NCI-H1436 treated with DMSO at 0.1 percent for 48 hours (cell line): ENCODE measurements around the gene FCGR3A.
"Not testable (repeated sequence)": the region's sequence is repeated elsewhere in the genome, so short reads cannot be mapped to it uniquely, and the experiment has no call there.

ENCODE experiments used
- DNase-seq: peaks from one replicate; lab custom pipeline; 2025; lab: John Stamatoyannopoulos, UW

The FCGR3A gene

DNA sequence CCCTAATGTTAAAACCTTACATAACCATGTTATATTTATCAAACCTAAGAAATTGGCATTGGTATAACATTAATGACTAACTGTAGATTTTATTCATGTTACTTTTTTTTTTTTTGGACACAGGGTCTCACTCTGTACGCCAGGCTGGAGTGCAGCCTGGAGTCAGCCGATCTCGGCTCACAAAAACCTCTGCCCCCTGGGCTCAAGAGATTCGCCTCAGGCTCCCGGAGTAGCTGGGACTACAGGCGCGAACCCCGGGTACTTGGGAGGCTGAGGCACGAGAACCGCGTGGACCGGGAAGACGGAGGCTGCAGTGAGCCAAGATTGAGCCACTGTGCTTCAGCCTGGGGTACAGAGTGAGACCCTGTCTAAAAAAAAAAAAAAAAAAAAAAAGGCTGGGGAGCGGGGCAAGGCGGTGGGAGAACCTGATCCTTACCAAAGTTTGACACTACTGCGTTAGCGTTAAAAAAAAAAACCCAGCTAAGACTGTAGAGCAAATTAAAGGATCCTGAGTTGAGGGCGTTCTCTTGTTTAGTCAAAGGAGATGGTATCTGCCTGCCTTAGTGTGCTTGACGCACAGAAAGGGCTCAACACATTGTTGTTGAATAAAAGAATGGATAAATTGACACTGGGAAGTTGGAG, 20.0 kb downstream of the FCGR3A start:
- not testable (repeated sequence) for DNase-seq

DNA sequence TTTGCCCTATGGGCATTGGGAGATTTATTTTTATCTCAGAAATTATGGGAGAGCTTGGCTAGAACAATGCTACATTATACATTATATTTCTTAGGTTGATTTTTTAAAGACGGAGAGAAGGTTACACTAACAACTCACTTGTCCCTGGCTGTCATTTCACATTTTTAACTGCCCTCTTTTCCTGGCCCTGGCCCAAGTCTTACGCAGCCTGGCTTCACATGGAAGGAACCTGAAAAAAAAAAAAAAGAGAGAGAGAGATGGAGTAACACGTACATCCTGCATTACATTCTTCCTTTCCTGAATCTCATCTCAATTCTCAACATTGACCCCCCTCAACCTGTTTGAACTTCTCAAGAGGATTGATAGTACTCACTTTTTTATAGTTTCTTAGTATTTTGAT, 21.1 kb downstream of the FCGR3A start:
- DNase-seq, result not testable (repeated sequence)

DNA sequence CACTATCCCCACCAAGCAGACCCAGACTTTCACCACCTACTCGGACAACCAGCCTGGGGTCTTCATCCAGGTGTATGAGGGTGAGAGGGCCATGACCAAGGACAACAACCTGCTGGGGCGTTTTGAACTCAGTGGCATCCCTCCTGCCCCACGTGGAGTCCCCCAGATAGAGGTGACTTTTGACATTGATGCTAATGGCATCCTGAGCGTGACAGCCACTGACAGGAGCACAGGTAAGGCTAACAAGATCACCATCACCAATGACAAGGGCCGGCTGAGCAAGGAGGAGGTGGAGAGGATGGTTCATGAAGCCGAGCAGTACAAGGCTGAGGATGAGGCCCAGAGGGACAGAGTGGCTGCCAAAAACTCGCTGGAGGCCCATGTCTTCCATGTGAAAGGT, 23.7 kb downstream of the FCGR3A start:
- not testable (repeated sequence) for DNase-seq

DNA sequence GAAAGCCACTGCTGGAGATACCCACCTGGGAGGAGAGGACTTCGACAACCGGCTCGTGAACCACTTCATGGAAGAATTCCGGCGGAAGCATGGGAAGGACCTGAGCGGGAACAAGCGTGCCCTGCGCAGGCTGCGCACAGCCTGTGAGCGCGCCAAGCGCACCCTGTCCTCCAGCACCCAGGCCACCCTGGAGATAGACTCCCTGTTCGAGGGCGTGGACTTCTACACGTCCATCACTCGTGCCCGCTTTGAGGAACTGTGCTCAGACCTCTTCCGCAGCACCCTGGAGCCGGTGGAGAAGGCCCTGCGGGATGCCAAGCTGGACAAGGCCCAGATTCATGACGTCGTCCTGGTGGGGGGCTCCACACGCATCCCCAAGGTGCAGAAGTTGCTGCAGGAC, 24.3 kb downstream of the FCGR3A start:
- DNase-seq, result not testable (repeated sequence)

DNA sequence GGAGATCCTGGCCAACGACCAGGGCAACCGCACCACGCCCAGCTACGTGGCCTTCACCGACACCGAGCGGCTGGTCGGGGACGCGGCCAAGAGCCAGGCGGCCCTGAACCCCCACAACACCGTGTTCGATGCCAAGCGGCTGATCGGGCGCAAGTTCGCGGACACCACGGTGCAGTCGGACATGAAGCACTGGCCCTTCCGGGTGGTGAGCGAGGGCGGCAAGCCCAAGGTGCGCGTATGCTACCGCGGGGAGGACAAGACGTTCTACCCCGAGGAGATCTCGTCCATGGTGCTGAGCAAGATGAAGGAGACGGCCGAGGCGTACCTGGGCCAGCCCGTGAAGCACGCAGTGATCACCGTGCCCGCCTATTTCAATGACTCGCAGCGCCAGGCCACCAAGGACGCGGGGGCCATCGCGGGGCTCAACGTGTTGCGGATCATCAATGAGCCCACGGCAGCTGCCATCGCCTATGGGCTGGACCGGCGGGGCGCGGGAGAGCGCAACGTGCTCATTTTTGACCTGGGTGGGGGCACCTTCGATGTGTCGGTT, 24.8 kb downstream of the FCGR3A start:
- not testable (repeated sequence) for DNase-seq

DNA sequence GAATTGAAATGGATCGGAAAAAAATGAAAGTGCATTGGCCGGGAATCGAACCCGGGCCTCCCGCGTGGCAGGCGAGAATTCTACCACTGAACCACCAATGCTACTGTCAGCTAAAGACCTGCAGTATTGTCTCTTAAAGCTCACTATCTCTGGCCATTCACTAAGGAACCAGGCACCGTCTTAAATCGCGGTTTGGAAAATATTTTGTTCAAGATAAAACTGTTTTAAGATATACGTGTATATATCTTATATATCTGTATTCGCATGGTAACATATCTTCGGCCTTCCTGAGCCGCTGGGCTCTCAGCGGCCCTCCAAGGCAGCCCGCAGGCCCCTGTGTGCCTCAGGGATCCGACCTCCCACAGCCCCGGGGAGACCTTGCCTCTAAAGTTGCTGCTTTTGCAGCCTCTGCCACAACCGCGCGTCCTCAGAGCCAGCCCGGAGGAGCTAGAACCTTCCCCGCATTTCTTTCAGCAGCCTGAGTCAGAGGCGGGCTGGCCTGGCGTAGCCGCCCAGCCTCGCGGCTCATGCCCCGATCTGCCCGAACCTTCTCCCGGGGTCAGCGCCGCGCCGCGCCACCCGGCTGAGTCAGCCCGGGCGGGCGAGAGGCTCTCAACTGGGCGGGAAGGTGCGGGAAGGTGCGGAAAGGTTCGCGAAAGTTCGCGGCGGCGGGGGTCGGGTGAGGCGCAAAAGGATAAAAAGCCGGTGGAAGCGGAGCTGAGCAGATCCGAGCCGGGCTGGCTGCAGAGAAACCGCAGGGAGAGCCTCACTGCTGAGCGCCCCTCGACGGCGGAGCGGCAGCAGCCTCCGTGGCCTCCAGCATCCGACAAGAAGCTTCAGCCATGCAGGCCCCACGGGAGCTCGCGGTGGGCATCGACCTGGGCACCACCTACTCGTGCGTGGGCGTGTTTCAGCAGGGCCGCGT, 25.5 kb downstream of the FCGR3A start, which contains the start of gene HSPA6:
Gene HSPA6, plus strand, starts transcription at position 724 of the 925 bp plus-strand sequence. Its CDS starts 119 bp downstream, at position 843.
- DNase-seq, result not testable (repeated sequence)

DNA sequence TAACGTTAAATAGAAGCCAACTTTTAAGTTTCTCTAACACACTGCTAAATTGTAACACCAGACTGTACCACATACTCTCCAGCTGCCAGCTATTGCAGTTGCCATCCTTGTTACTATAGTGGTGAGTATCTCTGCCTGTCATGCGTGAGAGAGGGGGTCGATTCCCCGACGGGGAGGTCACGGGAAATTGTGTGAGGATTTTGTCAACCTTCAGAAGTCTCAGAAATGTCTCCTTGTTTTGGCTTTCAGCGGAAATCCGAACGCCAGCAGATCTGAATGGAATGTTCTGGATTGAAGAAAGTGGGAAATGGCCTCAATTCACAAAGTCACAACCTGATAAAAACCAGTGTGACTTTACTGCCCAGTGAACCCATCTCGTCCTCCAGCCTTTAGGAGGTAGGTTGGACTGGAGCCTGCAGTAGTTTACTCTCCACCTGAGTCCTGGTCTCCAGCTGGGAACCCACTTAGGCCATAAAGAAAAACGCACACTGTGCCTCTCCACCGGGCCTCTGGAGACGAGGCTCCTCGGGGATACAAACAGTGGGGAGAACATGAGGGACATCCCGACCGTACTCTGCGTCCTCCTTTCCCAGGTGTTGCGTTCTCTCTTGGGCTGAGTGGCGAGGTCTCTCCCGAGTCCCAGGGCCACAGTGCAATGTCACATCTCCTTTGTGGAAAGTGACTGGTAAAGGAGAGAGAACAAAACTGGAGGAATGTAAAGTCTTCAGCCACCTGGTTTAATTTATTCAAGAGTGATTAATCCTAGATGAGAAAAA, 26.4 kb downstream of the FCGR3A start:
- not testable (repeated sequence) for DNase-seq

DNA sequence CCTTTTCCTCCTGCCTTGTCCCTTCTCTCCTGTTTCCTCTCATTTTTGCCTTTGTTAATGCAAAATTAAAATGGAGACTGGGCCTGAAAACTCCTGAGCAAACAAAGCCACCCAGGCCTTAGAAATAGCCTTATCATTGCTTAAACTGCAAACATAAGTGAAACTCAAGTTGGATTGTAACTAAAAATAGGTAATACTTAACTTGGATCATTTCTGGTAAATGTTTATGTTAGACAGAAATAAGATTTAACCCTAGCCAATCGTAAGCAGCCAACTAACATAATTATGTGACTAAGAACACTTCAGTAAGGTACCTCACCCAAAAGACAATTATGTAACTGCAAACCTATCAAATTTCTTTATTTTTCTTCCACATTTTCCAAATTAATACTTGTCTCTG, 35.7 kb downstream of the FCGR3A start:
- DNase-seq, result not testable (repeated sequence)

DNA sequence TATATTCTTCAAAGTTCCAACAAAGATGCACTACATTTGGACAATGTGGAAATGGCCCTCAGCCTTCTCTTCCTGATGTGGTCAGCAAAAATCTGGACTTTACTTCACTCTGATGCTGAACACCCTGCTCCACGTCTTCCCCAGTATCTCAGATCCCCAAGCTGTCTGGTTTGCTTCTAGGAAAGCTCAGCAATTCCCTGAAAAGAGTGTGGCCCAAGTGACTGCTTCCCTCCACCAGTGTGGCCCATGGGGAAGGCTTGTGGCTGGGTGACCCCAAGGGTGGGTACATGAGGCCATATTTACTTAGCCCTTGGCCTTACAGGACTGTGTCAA, 36.2 kb downstream of the FCGR3A start:
- DNase-seq, result not testable (repeated sequence)

DNA sequence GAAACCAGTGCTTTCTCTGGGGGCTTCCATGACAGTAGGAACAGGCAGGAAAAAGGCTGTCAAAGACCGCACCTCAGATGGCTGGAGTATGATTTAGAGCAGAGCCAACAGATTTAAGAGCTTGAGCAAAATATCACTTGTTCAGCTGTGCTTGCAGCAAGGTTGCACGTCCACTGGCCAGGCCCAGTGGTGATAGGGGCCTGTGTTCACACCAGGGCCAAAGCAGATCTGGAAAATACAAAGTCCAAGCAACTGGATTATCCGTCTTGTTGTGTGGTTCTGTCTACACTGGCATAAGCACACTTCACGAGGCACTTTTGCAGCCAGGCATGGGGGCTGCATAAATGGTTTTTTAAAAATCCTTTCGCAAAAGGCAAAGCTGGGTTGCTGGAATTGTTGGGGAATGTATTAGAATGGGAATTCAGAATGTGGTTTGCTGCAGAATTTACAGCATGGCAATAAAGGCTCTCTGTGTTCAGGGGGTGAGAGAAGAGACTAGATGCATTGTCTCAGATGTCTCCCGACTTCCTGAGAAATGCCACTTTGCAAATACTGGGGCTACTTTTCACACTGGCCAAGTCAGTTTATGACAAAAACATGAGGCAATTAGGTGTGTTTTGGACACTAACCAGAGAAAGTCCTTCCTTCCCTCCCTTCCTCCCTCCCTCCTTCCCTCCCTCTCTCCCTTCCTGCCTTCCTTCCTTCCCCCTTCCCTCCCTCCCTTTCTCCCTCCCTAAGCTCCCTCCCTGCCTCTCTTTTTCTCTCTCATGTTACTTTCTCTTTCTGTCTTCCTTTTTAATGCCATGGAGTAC, 36.8 kb downstream of the FCGR3A start:
- not testable (repeated sequence) for DNase-seq

DNA sequence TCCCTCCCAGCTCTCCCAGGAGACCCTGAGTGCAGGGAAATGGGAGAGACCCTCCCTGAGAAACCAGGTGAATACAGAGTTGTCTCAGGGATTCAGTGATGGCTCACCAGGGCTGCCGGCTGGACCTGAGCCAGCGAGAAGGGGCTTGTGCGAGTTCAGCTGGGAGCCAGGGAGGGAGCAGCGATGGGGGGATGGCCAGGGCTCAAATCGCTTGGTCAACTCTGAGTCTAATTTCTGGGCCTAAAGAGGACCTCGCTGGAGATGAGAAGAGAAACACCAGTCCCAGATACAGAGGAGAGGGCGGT, 37.9 kb downstream of the FCGR3A start:
- DNase-seq, result no peak

DNA sequence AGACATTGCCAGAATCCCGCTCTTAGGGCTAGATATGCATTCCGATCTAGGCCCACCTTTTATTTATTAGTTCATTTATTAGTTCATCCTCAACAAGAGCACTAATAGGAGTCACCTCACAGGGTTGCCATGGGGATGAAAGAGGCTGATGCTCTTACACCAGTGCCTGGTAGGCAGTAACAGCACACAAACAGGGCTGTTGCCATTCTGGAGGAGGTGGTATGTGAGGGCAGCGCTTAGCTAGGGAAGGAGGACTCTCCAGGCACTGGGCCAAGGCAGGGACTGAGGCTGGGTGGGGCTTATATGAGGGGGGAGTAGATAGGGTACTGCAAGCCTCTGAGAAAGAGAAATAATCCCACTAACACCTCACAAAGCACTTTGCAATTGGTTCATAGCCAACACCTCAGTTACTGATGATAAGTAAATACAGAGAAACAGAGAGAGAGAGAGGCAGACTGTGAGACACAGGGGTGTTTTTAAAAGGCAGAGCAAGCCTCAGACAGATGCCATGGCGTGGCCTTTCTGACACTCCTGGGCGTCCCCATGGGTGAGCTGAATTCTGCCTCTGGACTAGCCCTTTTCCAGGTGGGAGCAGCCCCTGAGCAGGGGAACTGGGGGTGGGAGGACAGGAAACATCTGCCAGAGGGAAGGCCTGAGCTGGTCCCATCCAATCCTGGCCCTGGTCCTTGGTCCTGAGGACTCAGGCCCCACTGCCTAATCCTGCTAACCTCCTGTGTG, 38.4 kb downstream of the FCGR3A start:
- DNase-seq, result no peak

DNA sequence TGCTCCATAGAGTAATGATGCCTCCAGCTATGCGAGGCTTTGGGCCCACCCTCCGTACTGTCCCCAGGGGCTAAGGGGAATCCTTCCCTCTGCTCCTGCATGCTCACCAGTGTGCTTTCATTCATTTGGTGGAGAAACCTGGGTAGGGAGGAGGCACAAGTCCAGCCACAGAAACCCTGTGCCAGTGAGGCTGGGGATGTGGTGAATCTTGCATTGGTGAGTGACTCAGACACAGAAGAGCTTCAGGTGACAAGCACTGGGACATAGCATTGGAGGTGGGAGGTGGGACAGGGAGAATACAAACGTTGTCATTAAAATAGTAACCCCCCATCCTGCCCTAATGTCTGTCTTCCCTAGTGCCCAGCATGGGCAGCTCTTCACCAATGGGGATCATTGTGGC, 39.1 kb downstream of the FCGR3A start:
- no peak for DNase-seq

DNA sequence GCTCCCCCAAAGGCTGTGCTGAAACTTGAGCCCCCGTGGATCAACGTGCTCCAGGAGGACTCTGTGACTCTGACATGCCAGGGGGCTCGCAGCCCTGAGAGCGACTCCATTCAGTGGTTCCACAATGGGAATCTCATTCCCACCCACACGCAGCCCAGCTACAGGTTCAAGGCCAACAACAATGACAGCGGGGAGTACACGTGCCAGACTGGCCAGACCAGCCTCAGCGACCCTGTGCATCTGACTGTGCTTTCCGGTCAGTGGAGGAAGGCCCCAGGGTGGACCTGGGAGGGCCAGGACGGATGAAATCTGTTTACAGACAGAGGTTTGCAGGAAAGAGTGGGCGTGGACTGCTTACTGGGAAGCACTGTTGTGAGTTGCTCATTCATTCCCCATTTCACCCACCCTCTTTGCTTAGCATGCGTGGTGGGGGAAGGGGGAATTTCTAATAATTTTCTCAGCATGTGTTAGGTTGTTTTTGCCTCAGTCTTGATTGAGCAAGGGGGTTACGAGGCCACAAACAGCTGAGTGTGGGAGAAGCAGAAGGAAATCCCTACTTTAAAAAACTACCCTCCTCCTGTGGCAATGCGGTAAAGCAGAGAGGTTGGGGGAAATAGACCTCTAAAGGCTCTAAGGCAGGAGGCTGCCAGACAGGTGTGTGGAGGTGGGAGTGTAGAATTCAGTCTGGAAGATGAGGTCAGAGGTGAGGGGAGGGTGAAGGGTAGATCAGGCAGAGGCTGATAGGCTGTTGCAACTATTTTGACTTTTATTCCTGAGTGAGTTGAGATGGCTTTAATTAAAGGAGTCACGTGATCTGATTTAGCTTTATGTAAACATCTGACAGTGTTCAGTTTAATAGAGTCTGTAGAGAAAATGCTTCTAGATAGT, 43.0 kb downstream of the FCGR3A start:
- DNase-seq, result no peak

DNA sequence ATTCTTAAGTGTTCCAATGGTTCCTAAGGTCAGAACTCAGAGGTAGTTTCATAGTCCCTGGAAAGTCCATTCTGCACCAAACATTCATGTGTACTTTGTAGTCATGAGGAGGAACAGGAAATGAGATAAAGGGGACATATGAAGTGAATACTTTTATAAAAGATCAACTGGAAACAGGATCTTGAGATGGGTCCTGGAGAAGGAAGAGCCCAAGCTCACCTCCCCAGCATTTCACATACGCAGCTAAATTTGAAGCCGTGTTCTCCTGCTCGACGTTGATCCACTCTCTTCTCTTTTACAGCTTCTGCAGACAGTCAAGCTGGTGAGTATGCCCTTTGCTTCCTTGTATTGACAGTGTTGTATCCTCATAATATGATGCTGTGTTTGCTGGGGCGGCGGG, 43.9 kb downstream of the FCGR3A start:
- DNase-seq, result no peak

DNA sequence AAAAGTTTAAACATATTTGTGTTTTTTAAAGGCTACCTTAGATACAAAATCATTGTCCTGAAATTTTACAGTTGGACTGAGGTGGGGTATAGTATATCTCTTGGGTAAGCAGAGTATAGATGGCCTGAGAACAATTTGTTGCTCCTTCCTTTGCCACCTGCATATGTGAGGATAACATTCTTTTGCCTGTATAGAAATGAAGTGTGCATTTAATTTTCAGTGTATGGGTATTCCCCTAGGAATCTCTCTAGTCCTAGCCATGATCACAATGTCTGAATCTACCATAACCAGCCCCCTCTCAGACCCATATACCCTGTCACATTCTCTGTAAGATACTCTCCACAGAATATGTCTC, 46.2 kb downstream of the FCGR3A start:
- DNase-seq, result no peak

DNA sequence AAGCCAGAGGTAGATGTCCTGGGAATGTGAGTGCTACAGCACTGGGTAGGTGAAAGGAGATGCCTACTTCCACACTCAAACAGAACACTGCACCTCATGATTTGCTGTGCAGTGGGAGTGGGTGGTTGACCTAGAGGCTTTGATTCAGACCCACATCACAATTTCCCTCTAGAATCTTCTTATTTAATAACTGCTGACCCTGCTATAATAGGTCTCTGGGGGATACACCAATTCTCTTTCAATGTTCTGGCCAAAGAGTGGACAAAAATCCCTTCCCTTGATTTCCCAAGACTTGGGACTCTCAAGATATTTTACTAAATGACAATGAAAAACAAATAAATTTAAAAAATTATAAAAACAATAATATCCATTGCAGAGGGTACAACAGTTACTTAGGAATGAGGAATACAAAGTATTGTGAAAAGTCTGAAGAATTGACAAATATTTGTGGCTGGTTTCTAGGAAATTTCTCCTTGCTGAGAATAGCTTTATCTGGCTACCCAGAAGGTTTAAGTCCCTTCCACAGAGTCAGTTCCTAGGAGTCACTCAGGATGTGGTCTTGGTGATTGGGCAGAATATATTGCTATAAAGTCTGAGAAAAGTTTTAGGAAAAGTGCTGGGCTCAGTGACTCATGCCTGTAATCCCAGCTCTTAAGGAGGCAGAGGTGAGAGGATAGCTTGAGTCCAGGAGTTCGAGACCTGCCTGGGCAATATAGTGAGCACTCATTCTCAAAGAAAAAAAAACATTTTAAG, 46.8 kb downstream of the FCGR3A start:
- no peak for DNase-seq

DNA sequence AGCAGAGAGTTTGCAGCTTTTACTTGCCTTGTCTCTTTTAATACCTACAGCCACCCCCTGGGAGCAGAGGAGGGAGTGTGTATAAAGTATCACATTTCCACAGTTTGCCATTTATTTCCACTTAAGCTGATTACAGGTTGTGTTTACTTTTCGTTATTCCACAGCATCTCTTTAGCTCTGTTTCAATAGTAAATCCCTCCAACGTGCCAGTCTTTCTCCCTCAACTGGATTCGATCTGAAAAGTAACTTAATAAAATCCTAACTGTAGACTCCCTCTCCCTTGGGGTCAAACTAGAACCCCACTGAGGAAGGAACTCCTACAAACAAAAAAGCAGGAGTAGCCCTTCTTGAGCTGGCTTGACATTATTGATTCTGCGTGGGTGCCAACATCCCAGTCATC, 47.4 kb downstream of the FCGR3A start:
- no peak for DNase-seq

DNA sequence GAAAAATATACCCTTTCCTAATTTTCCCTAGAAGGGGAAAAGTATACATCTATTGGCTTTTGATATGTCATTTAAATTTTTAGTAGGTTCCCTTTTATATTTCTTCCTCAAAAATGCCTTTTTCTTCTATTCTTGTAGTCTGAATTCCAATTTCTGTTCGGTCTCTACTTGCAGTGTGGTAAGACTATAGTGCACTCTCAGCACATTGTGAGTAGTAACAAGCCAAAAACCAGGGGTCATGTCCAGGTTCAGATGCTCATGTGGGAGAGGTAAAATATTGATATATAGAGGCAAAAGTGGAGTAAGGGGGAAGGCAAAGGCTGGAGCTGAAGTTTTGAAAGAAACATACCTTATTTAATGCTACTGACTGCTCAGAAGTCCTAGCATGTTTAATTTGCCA, 48.4 kb downstream of the FCGR3A start:
- DNase-seq, result no peak
